Activated CD8-positive, alpha-beta memory T cell treated with anti-CD3 and anti-CD28 coated beads, Interleukin-2, amount 50 U/mL, for 24 hours (primary cell): ENCODE results near the gene CYTIP.

Source experiments
- DNase-seq: peaks from one replicate; pipeline ENCODE4 v3.0.0-alpha.2; 2020; ENCODE audit errors: extremely low read depth

CYTIP gene

DNA sequence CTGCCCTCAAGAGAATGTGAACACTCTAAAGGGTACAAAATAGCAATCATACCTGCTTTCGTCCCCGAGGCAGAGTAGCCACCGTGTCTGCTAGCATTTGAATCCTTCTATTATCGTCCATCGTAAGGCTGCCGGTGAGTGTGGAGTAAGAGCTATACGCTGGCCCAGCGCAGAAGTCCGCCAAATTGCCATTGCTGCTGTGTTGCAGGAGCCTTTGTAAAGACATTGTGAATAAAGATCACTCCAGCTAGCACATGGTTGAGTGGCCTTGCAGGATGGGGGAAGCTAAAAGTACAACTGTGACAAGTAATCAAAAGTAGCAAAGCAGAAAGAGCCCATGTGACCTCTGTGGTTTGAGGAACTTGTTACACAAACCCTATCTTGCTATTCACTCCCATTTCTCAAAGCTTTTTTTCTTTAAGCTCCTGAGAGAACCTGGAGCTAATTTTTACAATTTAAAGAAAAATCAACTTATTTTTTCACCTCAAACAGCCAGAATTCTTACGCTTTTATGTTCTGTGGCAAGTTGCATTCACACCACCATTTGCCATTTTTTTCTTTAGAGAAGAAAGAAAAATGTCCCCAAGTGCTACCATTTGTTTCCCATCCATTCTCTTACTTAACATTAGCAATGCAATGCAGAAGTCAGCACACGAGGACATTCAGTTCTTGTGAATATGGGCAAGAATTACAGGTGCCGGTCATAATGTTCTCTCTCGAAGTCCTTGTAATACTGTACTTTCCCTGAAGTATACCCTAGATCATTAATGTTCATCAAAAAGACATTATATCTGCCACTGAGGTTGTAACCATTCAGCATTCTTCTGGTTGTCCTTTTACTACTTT is at the start of gene CYTIP:
Gene CYTIP, minus strand, starts transcription at position 295 of the 846 bp plus-strand sequence. Its CDS starts 69 bp downstream, at position 226.
- no peak for DNase-seq

DNA sequence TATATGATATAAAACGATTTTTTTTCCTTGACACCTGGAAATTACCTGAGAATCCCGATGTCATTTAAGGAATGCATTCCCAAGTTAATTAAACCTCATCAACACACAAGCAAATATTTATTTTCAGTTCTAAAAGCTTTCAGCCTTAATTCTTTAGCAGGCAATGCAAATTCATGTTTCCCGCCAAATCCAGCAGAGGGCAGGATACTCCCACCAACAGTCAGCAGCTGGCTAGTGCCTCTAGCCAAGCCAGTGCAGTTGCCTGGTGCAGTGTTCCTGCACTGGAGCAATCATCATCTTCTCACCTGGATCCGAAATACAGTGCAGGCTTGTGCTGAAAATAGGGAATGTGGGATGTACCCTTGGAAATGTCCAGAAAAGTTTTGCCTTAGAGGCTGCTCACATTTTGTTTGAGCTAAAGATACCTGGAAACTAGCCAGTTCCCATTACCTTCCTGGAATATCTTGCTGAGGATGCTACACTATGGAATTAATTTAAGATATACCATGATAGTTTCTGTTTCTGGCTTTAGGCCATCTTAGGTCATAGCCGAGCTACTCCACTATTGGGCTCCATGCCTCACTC is 48.4 kb upstream of the CYTIP start:
- peak; percentile 33 for DNase-seq

DNA sequence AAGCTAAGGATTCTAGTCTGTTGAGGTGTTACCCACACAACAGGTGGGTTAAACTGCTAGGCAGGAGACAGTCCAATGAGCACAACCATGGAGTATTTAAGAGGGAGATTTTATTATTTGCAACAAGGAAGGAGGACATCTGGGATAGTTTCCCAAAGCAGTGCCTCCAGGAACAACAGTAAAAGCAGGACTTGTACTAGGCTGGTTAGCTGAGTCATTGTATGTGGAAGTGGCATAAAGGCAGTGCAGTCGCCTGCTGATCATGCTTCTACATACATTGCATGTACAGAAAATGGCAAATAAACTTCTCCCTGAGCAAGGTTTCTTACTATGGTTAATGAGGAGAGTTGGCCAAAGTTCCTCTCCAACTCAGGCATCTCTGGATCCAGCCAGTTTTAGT is 46.1 kb upstream of the CYTIP start:
- no peak for DNase-seq

- no peak for DNase-seq
Measured at GRCh38 chr2:157488877-157489276, 45.0 kb upstream of the CYTIP start.

- no peak for DNase-seq
Measured at GRCh38 chr2:157487747-157488146, 43.9 kb upstream of the CYTIP start.

- DNase-seq, result no peak
Measured at GRCh38 chr2:157487271-157487610, 43.4 kb upstream of the CYTIP start.

DNA sequence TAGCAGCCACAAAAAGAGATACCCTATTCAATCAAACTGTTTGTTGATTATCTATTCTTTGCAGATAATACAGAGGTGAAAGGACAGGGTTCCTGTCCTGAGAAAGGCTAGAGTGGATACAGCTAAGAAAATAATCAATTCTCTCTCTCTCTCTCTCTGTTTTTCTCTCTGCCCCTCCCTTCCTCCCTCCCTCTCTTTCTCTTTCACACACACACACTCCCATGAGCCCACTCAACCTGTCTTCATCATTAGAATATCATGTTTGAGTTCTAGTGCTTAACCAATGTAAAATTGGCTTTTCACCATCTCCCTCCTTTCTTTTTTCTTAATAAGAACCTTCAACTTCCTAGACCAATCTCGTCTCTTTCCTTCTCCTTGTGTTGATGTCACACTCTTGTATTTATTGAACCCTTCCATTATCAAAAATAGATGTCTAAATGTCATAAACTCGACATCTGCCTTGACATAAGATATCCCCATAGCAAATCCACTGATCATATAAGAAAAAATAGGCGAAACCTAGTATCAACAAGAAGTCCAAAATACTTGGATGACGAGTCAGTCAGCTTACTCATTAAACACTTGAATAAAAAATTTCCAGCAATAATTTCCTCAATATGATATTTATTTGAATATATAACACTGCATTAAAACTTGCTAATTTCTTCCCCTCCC is 42.8 kb upstream of the CYTIP start:
- no peak for DNase-seq

- no peak for DNase-seq
Measured at GRCh38 chr2:157480182-157480961, 36.5 kb upstream of the CYTIP start.

- DNase-seq, result no peak
Measured at GRCh38 chr2:157479081-157480027, 35.5 kb upstream of the CYTIP start.

DNA sequence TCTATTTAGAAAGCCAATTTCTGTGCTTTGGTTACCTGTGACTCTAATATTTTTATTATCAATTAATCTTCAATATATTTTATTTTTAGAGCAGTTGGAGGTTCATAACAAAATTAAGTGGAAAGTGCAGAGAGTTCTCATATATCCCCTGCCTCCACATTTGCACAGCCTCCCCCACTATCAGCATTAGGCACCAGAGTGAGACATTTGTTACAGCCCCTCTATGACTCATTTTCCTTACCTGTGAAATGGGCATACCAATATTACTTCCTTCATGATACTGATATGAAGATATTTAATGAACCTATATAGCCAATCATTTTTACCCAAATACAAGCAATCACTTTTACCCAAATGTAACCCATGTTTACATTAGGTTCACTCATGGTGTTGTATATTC is 34.0 kb upstream of the CYTIP start:
- DNase-seq, result no peak

- no peak for DNase-seq
Measured at GRCh38 chr2:157476953-157477709, 33.2 kb upstream of the CYTIP start.

- DNase-seq, result no peak
Measured at GRCh38 chr2:157475722-157476390, 32.0 kb upstream of the CYTIP start.

DNA sequence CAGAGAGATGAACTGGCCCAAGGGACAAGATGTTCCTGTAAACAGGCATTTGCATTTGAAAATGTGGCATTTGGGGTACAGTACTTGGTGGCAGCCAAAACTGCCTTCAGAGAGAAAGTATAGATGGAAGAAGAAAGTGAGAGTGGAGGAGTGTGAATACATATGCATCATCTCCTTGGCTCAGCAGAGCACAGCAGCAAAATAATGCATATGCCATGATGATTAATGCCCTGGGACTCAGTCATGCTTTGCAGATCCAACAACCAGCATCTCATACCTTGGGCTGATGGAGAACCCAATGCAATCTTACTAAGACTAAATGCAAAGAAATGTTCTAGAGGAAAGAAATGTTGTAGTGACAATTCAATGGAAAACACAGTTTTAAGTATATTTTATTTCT is 29.7 kb upstream of the CYTIP start:
- no peak for DNase-seq

DNA sequence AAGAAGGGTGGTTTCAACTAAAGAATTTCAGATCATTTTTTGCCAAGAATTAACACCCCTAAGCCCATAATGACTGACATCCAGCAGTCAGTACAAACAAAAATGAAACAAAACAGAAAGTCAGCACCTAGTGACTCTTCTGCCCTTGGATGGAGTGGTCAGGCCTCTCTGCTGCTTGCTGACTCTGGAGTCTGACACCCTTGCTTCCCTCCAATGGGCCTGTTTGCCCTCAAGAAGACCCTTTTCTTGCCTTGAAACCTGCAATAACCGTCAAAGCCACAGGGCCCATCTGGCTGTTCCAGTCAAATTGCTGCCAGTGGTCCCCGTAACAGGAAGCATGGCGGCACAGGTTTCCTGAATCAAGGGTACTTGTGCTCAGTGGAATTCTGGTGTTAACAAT is 27.2 kb upstream of the CYTIP start:
- DNase-seq, result no peak

DNA sequence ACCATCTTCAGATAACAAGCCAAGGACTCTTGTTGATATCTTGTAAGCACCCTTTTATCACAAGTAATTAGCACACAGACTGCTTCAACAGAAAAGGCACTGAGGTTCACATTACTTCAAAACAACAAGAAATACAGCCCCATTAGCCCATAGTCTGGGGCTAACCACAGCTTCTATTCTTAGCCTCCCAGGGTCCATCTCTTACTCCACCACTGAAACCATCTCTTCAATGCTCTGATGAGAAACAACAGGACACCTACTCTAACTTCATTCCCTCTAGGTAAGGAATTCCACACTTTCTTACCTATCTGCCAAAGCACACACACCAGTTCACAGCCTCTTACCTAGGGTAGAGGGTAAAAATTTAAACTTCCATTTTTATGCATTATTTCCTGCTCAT is 26.4 kb upstream of the CYTIP start:
- no peak for DNase-seq

- DNase-seq, result no peak
Measured at GRCh38 chr2:157469726-157470125, 25.8 kb upstream of the CYTIP start.

GRCh38 chr2:157468931-157469708 is 25.2 kb upstream of the CYTIP start:
- no peak for DNase-seq

DNA sequence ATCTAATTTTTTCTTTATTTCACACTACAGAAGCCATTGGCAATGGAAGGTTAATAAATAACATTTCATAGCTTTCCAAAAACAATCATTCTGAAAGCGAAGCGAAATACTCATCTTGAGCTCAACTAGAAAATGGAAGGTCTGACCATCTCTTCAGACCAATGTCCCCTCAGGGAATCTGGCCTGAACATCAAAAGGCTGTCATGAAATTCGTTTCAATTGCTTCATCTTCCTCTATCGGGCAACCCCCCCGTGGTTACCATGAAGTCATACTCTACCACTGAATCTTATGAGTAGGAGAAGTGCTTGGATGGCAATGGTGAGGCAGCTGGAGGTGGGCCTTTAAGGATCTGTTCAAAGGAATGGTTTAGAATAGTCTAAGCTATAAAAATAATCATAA is 22.9 kb upstream of the CYTIP start:
- no peak for DNase-seq

- DNase-seq, result no peak
Measured at GRCh38 chr2:157465554-157465953, 21.7 kb upstream of the CYTIP start.
